H9 (cell line): ENCODE results near the gene ABLIM1. TPM values are rescaled to one million over a fixed set of nuclear protein-coding genes. Genes with fewer than 3 reads are reported as not detected.

Source experiments
- DNase-seq: peaks from one replicate; pipeline ENCODE4 v3.0.0-alpha.2; 2017
- H2AFZ ChIP-seq: one replicate; pipeline ENCODE4 v1.6.1; 2013; ENCODE audit warnings: mild to moderate bottlenecking, low read length, control low read depth, moderate library complexity
- H2AK5ac ChIP-seq: 2 replicates; pipeline ENCODE4 v1.6.1; 2013; ENCODE audit warnings: low read length, control low read depth, mixed read lengths; ENCODE audit not compliant: insufficient read length
- H2BK120ac ChIP-seq: one replicate; pipeline ENCODE4 v1.6.1; 2013; ENCODE audit warnings: low read depth, mild to moderate bottlenecking, low read length, control low read depth, inconsistent platforms; ENCODE audit not compliant: poor library complexity, severe bottlenecking
- H2BK12ac ChIP-seq: 2 replicates; pipeline ENCODE4 v1.6.1; 2013; ENCODE audit warnings: low read length, control low read depth, mixed read lengths, low read depth; ENCODE audit not compliant: insufficient read length
- H2BK15ac ChIP-seq: 2 replicates; pipeline ENCODE4 v1.6.1; 2013; ENCODE audit warnings: low read depth, low read length, control low read depth
- H2BK20ac ChIP-seq: one replicate; pipeline ENCODE4 v1.6.1; 2013; ENCODE audit warnings: low read depth, mild to moderate bottlenecking, low read length, control low read depth, inconsistent platforms; ENCODE audit not compliant: poor library complexity, severe bottlenecking
- H2BK5ac ChIP-seq: 2 replicates; pipeline ENCODE4 v1.6.1; 2013; ENCODE audit warnings: low read length, control low read depth, mixed read lengths; ENCODE audit not compliant: insufficient read length
- H3K14ac ChIP-seq: 2 replicates; pipeline ENCODE4 v1.6.1; 2013; ENCODE audit warnings: low read length, control low read depth; ENCODE audit not compliant: insufficient read depth
- H3K18ac ChIP-seq: 2 replicates; pipeline ENCODE4 v1.6.1; 2013; ENCODE audit warnings: low read depth, mild to moderate bottlenecking, mixed read lengths, low read length, control low read depth; ENCODE audit not compliant: insufficient read length
- H3K23ac ChIP-seq: 2 replicates; pipeline ENCODE4 v1.6.1; 2013; ENCODE audit warnings: low read length, control low read depth, mixed read lengths, low read depth; ENCODE audit not compliant: insufficient read length
- H3K23me2 ChIP-seq: 2 replicates; pipeline ENCODE4 v1.6.1; 2013; ENCODE audit warnings: low read depth, mild to moderate bottlenecking, mixed read lengths, low read length, control low read depth; ENCODE audit not compliant: insufficient read length, poor library complexity, severe bottlenecking
- H3K27ac ChIP-seq: 2 replicates; pipeline ENCODE4 v1.5.1; 2013; ENCODE audit warnings: low read length, control low read depth, mixed read lengths, low read depth; ENCODE audit not compliant: insufficient read length
- H3K27me3 ChIP-seq: 2 replicates; pipeline ENCODE4 v1.6.1; 2013; ENCODE audit warnings: low read length, control low read depth, inconsistent platforms; ENCODE audit not compliant: insufficient read depth
- H3K4ac ChIP-seq: 2 replicates; pipeline ENCODE4 v1.6.1; 2013; ENCODE audit warnings: low read depth, mild to moderate bottlenecking, control low read depth, inconsistent platforms, low read length, moderate library complexity
- H3K4me1 ChIP-seq: 2 replicates; pipeline ENCODE4 v1.6.1; 2013; ENCODE audit warnings: low read length, control low read depth, inconsistent platforms; ENCODE audit not compliant: insufficient read depth
- H3K4me2 ChIP-seq: 2 replicates; pipeline ENCODE4 v1.6.1; 2013; ENCODE audit warnings: low read length, control low read depth, mixed read lengths; ENCODE audit not compliant: insufficient read length, insufficient read depth
- H3K56ac ChIP-seq: 2 replicates; pipeline ENCODE4 v1.6.1; 2013; ENCODE audit warnings: low read depth, mild to moderate bottlenecking, mixed read lengths, low read length, control low read depth; ENCODE audit not compliant: insufficient read length
- H3K79me1 ChIP-seq: 2 replicates; pipeline ENCODE4 v1.6.1; 2013; ENCODE audit warnings: low read depth, mild to moderate bottlenecking, moderate library complexity, low read length, control low read depth, inconsistent platforms; ENCODE audit not compliant: insufficient read depth, poor library complexity, severe bottlenecking
- H3K79me2 ChIP-seq: 2 replicates; pipeline ENCODE4 v1.6.1; 2013; ENCODE audit warnings: low read length, control low read depth, inconsistent platforms; ENCODE audit not compliant: insufficient read depth
- H3K9ac ChIP-seq: 2 replicates; pipeline ENCODE4 v1.6.1; 2013; ENCODE audit warnings: low read length, control low read depth, mixed read lengths; ENCODE audit not compliant: insufficient read length; ENCODE audit errors: extremely low read depth
- H3K9me3 ChIP-seq: one replicate; pipeline ENCODE4 v1.6.1; 2013; ENCODE audit warnings: low read depth, low read length, inconsistent platforms; ENCODE audit not compliant: control insufficient read depth
- H3T11ph ChIP-seq: one replicate; pipeline ENCODE4 v1.6.1; 2013; ENCODE audit warnings: mild to moderate bottlenecking, low read length, control low read depth, inconsistent platforms
- H4K20me1 ChIP-seq: one replicate; pipeline ENCODE4 v1.6.1; 2013; ENCODE audit not compliant: control insufficient read depth, insufficient read length, insufficient read depth
- H4K5ac ChIP-seq: 2 replicates; pipeline ENCODE4 v1.6.1; 2013; ENCODE audit warnings: low read depth, mild to moderate bottlenecking, mixed read lengths, low read length, control low read depth; ENCODE audit not compliant: insufficient read length
- H4K8ac ChIP-seq: replicated peaks from 2 replicates; pipeline ENCODE4 v1.6.1; 2013; ENCODE audit warnings: low read length, control low read depth, mixed read lengths, low read depth; ENCODE audit not compliant: insufficient read length
- H4K91ac ChIP-seq: 2 replicates; pipeline ENCODE4 v1.6.1; 2013; ENCODE audit warnings: low read depth, mild to moderate bottlenecking, moderate library complexity, mixed read lengths, low read length, control low read depth; ENCODE audit not compliant: insufficient read length
- H3K27ac Mint-ChIP-seq, 3 experiments: 2 replicates in 2 of 3; 3 replicates in 1 of 3; pipeline ENCODE4 v1.8.0; 2020 to 2021; ENCODE audit warnings: mixed read lengths in 3 of 3, mild to moderate bottlenecking in 1 of 3, moderate library complexity in 1 of 3
- H3K27me3 Mint-ChIP-seq: 2 replicates; pipeline ENCODE4 v1.8.0; 2021; ENCODE audit warnings: low read depth, mild to moderate bottlenecking, moderate library complexity, mixed read lengths
- H3K36me3 Mint-ChIP-seq, 3 experiments: 2 replicates in 2 of 3; 3 replicates in 1 of 3; pipeline ENCODE4 v1.8.0; 2020 to 2021; ENCODE audit warnings: low read depth in 3 of 3, mixed read lengths in 3 of 3; ENCODE audit not compliant: insufficient read depth in 1 of 3
- H3K4me1 Mint-ChIP-seq, 2 experiments: 2 replicates each; pipeline ENCODE4 v1.8.0; 2020; ENCODE audit warnings: mixed read lengths in 2 of 2
- H3K4me3 Mint-ChIP-seq, 2 experiments: 2 replicates in 1 of 2; 3 replicates in 1 of 2; pipeline ENCODE4 v1.8.0; 2020 to 2021; ENCODE audit warnings: mild to moderate bottlenecking in 2 of 2, mixed read lengths in 2 of 2, moderate library complexity in 1 of 2
- H3K9me3 Mint-ChIP-seq, 2 experiments: 2 replicates in 1 of 2; 3 replicates in 1 of 2; pipeline ENCODE4 v1.8.0; 2020; ENCODE audit warnings: mild to moderate bottlenecking in 2 of 2, mixed read lengths in 2 of 2, moderate library complexity in 1 of 2
- CTCF ChIP-seq: fragments of 200-600 bp; sonication (generic); conservative IDR thresholded peaks from 3 replicates; pipeline ENCODE4 v1.8.0; 2021; ENCODE audit warnings: antibody characterized with exemption, mild to moderate bottlenecking
- WGBS: extraction: QIAGEN DNeasy Blood & Tissue Kit; methylation state at CpG from one replicate; pipeline ENCODE4 v1.1.7; 2013; ENCODE audit warnings: missing lambda C conversion rate, low lambda C conversion rate, mixed read lengths; ENCODE audit not compliant: insufficient read length; ENCODE audit errors: extremely low coverage; 5-methylcytosine and 5-hydroxymethylcytosine counted together
- total RNA-seq: library from RNA; stranded (reverse); gene quantifications from 2 replicates; pipeline ENCODE4 v1.2.1, GENCODE V29; 2021

ABLIM1 gene
- total RNA-seq, 1 experiment from 2014 or later = 32.1 TPM

- H3K27ac ChIP-seq = no peak overlapping the region
- DNase-seq = no peak
Measured at GRCh38 chr10:114436941-114437340, 221.1 kb downstream of the ABLIM1 start.

More at GRCh38 chr10:114436941-114437340, 221.1 kb downstream of the ABLIM1 start:
- Histone ChIP-seq H4K5ac (no peak overlapping the region), H3K79me2 (no peaks in the 10 kb centered on the region), H3K9me3 (no peaks in the 10 kb centered on the region), H4K8ac (no peak overlapping the region), H3K79me1 (no peaks in the 10 kb centered on the region), H4K91ac (no peak overlapping the region), H3K4me2 (no peak overlapping the region), H2BK15ac (no peak overlapping the region), H3K9ac (no peak overlapping the region), H3K23ac (no peak overlapping the region), H3K4ac (no peak overlapping the region), H2BK5ac (no peak overlapping the region), H2AK5ac (no peak overlapping the region), H3K14ac (no peak overlapping the region), H3T11ph (no peak overlapping the region), H3K56ac (no peak overlapping the region), H3K27me3 (no peaks in the 10 kb centered on the region), H2BK120ac (no peak overlapping the region), H3K18ac (no peak overlapping the region), H2AFZ (no peak overlapping the region), H2BK20ac (no peak overlapping the region), H3K23me2 (no peaks in the 10 kb centered on the region), H4K20me1 (no peaks in the 10 kb centered on the region), H2BK12ac (no peak overlapping the region), H3K4me1 (no peaks in the 10 kb centered on the region)
- no peak for TF ChIP-seq CTCF
- Mint-ChIP-seq H3K9me3 (no peaks in the 10 kb centered on the region), H3K4me1 (peaks cover 6 to 7% of the 10 kb centered on the region in 2 experiments; a peak in 2 of 4 replicates), H3K36me3 (peaks cover 11 to 17% (median 15%) of the 10 kb centered on the region in 3 experiments; a peak in 6 of 7 replicates), H3K4me3 (no peak overlapping the region), H3K27me3 (no peaks in the 10 kb centered on the region), H3K27ac (no peak overlapping the region)
- WGBS = no CpG with 5 or more reads among the region's 2 CpGs
